Measurements from ENCODE around the gene PIGB.
A peak's percentile ranks its signal among the peaks of the same experiment; 100 is the strongest.
"Not testable (repeated sequence)": the region's sequence is repeated elsewhere in the genome, so short reads cannot be mapped to it uniquely, and the experiment has no call there.

PIGB gene

DNA sequence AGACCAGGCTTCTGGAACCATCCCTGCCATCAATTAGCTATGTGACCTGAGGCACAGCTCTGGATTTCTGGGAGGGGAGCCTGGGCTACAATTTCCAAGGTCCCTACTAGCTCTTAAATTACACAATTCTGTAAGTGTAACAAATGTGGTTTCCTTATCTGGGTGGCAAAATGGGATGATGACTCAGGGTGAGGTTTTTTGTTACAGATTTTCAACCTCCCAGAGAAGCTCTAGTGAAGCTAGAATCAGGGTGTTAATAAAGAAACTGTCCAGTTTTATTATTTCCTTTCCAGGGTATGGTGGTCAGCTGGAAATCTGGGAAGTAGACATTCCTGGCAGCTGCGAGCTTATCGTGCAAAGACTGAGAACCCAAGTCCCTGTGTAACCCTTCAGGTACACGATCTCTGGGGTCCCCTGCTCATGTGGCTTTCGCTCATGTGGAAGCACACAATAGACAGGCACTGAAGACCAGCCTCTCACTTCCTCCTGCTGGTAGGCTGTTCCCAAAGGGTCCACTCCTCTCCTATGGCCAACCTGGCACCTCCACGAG, 36.7 kb upstream of the PIGB start:
- H3K4me1 ChIP-seq (ENCODE audit: control insufficient read depth in 5 of 5, insufficient read depth in 5 of 5, low read length in 5 of 5) = peaks cover 0 to 11% (median 0%) of the 10 kb centered on the region in 5 donors
- no peak overlapping the region for H3K4me3 ChIP-seq (ENCODE audit: low read depth in 1 of 5, low read length in 5 of 5)
- H3K27me3 ChIP-seq (ENCODE audit: control insufficient read depth in 5 of 5, insufficient read depth in 4 of 5, low read length in 5 of 5) = no peaks in the 10 kb centered on the region
- no peaks in the 10 kb centered on the region for H3K9me3 ChIP-seq (ENCODE audit: control insufficient read depth in 5 of 5, low read length in 5 of 5)
- H3K36me3 ChIP-seq (ENCODE audit: control insufficient read depth in 5 of 5, insufficient read depth in 5 of 5, low read length in 5 of 5) = no peaks in the 10 kb centered on the region
- no peak overlapping the region for H3K27ac ChIP-seq (ENCODE audit: low read depth, low read length)
- H3K9ac ChIP-seq (ENCODE audit: low read length in 5 of 5) = no peak overlapping the region

DNA sequence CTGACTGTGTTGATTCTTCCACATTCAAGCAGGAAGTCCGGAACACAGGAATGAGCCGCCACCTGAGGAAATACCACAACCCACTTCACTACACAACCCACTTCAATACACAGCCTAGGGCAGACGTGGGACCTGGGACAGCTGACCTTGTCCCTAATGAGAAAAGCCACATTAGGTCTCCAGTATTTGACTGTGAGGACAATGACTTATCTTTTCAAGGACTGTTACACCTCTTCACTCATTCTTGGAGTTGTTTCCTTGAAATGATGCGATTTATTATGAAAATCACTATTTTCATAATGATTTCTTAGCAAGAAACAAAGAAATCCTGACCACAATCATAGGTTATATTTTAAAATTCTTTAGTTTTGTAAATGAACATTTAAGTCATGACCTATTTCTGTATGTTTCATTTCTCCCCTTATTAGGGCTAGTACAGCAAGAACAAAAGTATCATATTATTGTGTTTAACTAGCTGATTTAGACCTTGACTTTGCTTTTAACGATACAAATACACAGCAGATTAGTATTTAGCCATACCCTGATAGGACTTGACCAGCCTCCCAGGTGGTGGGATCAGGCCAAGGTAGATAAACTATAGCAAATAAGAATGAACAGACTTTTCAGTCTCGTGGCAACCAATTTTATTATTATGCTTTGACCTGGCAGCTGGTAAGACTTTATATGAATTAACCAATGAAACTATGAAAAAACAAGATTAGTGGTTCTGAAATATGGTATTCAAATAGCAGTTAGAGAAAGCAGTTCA, 35.5 kb upstream of the PIGB start:
- H3K4me1 ChIP-seq (ENCODE audit: control insufficient read depth in 5 of 5, insufficient read depth in 5 of 5, low read length in 5 of 5) = peaks cover 0 to 6% (median 0%) of the 10 kb centered on the region in 5 donors
- no peak overlapping the region for H3K27ac ChIP-seq (ENCODE audit: low read depth, low read length)
- no peaks in the 10 kb centered on the region for H3K9me3 ChIP-seq (ENCODE audit: control insufficient read depth in 5 of 5, low read length in 5 of 5)
- no peaks in the 10 kb centered on the region for H3K27me3 ChIP-seq (ENCODE audit: control insufficient read depth in 5 of 5, insufficient read depth in 4 of 5, low read length in 5 of 5)
- H3K9ac ChIP-seq (ENCODE audit: low read length in 5 of 5) = no peak overlapping the region
- H3K4me3 ChIP-seq (ENCODE audit: low read depth in 1 of 5, low read length in 5 of 5) = no peak overlapping the region
- no peaks in the 10 kb centered on the region for H3K36me3 ChIP-seq (ENCODE audit: control insufficient read depth in 5 of 5, insufficient read depth in 5 of 5, low read length in 5 of 5)

DNA sequence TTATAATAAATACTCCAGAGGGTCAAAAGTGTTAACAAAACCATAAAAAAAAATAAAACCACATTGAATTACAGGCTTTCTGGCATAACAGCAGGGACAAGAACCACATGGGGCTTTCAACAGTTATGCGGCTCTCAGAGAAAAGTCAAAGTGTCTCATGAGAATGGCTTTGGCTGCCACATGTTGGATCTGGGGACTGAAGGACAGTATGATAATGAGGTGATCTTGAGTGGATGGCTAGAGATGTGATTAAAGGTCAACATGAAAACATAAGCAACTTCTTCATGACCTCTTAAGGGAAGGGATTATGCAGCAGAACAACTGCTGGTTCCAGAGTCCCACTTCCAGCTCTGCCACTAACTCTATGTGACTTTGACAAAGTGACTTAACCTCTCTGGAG, 34.6 kb upstream of the PIGB start:
- peaks cover 0 to 14% (median 7%) of the 10 kb centered on the region in 5 donors for H3K4me1 ChIP-seq (ENCODE audit: control insufficient read depth in 5 of 5, insufficient read depth in 5 of 5, low read length in 5 of 5)
- no peak overlapping the region for H3K4me3 ChIP-seq (ENCODE audit: low read depth in 1 of 5, low read length in 5 of 5)
- no peaks in the 10 kb centered on the region for H3K9me3 ChIP-seq (ENCODE audit: control insufficient read depth in 5 of 5, low read length in 5 of 5)
- H3K36me3 ChIP-seq (ENCODE audit: control insufficient read depth in 5 of 5, insufficient read depth in 5 of 5, low read length in 5 of 5) = no peaks in the 10 kb centered on the region
- no peak overlapping the region for H3K9ac ChIP-seq (ENCODE audit: low read length in 5 of 5)
- no peak overlapping the region for H3K27ac ChIP-seq (ENCODE audit: low read depth, low read length)
- no peaks in the 10 kb centered on the region for H3K27me3 ChIP-seq (ENCODE audit: control insufficient read depth in 5 of 5, insufficient read depth in 4 of 5, low read length in 5 of 5)

DNA sequence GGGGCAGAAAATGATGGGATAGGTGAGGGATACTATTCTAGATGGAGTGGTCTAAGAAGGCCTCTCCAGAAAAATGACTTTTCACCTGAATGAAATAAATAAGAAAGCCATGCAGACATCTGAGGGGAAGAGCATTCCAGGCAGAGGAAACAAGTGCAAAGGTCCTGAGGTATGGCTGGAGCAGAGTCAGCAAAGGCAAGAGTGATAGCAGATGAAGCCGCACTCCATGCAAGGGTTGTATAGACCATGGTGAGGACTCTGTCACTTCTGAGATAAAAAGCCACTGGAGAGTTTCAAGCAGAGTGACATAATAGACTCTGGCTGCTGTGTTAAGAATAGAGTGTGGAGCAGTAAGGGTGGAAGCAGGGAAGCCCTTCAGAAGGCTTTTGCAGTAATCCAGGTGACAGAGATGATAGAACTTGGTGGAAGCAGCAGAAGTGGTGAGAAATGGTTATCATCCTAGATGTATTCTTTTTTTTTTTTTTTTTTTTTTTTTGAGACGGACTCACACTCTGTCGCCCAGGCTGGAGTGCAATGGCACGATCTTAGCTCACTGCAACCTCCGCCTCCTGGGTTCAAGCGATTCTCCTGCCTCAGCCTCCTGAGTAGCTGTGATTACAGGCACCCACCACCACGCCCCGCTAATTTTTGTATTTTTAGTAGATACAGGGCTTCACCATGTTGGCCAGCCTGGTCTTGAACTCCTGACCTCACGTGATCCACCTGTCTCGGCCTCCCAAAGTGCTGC, 32.4 kb upstream of the PIGB start:
- H3K27me3 ChIP-seq (ENCODE audit: control insufficient read depth in 5 of 5, insufficient read depth in 4 of 5, low read length in 5 of 5) = not testable (repeated sequence)
- H3K4me1 ChIP-seq (ENCODE audit: control insufficient read depth in 5 of 5, insufficient read depth in 5 of 5, low read length in 5 of 5) = peaks cover 2 to 19% (median 10%) of the 10 kb centered on the region in 5 donors

DNA sequence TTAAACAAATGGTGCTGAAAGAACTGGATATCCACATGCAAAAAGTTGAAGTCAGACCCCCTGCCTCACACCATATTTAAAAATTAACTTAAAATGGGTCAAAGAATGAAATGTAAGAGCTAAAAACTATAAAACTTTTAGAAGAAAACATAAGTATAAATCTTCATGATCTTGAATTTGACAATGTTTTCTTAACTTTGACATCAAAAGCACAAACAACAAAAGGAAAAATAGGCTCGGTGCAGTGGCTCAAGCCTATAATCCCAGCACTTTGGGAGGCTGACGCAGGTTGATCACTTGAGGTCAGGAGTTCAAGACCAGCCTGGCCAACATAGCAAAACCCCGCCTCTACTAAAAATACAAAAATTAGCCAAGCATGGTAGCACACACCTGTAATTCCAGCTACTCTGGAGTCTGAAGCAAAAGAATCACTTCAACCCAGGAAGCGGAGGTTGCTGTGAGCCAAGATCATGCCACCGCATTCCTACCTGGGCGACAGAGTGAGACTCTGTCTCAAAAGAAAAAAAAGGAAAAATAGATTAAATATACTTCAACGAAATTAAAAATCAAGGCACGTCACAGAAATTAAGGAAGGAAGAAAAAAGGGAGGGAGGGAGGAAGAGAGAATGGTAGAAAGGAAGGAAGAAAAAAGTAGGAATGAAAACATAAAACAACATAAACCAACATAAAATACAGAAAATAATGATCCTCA, 30.9 kb upstream of the PIGB start:
- H3K4me1 ChIP-seq (ENCODE audit: control insufficient read depth in 5 of 5, insufficient read depth in 5 of 5, low read length in 5 of 5) = peaks cover 2 to 13% (median 10%) of the 10 kb centered on the region in 5 donors
- no peak overlapping the region for H3K9ac ChIP-seq (ENCODE audit: low read length in 5 of 5)
- H3K9me3 ChIP-seq (ENCODE audit: control insufficient read depth in 5 of 5, low read length in 5 of 5) = no peaks in the 10 kb centered on the region
- no peak overlapping the region for H3K27ac ChIP-seq (ENCODE audit: low read depth, low read length)
- peak overlapping the region in 3 of 5 donors; percentile 88 to 94 (median 88) for H3K4me3 ChIP-seq (ENCODE audit: low read depth in 1 of 5, low read length in 5 of 5)
- no peaks in the 10 kb centered on the region for H3K27me3 ChIP-seq (ENCODE audit: control insufficient read depth in 5 of 5, insufficient read depth in 4 of 5, low read length in 5 of 5)
- no peaks in the 10 kb centered on the region for H3K36me3 ChIP-seq (ENCODE audit: control insufficient read depth in 5 of 5, insufficient read depth in 5 of 5, low read length in 5 of 5)

More for the DNA sequence above, 32.4 kb upstream of the PIGB start:
- not testable (repeated sequence) for H3K9me3 ChIP-seq (ENCODE audit: control insufficient read depth in 5 of 5, low read length in 5 of 5); H3K27ac ChIP-seq (ENCODE audit: low read depth, low read length); H3K36me3 ChIP-seq (ENCODE audit: control insufficient read depth in 5 of 5, insufficient read depth in 5 of 5, low read length in 5 of 5); H3K4me3 ChIP-seq (ENCODE audit: low read depth in 1 of 5, low read length in 5 of 5); H3K9ac ChIP-seq (ENCODE audit: low read length in 5 of 5)

DNA sequence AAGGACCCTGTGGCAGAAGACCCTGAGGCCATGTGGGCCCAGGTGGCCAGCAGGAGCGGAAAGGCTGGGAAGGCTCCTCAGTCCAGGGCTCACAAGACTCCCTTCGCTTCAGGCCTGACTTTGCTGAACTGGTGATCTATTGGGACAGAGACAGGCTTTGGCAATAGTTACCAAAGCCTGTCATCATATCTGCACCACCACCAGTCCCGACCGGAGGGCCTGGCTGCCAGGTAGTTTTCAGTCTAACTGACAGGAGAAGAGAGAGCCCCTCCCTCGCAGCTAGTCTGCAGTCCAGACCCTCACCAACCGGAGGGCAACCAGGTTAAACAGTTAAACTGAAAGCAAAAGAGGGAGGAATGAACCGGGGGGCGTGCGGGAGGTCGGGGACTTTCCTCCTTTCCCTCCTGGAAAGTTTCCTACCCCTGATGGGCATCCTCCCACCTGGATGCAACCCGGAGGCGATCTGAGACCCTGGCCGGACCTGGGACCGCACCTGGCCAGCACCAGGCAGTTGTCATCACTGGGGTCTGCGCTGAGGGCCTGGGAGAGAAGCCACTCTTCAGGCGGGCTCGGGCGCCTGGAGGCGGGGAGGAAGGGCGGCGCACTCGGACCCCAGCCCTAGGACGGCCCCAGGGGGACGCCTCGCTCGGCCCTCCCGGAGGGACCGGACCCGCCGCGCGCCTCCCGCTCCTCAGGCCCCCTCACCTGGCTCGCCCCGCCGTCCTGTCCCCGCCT, 29.8 kb upstream of the PIGB start:
- Histone ChIP-seq H3K36me3 (ENCODE audit: control insufficient read depth in 5 of 5, insufficient read depth in 5 of 5, low read length in 5 of 5) (no peaks in the 10 kb centered on the region), H3K27ac (ENCODE audit: low read depth, low read length) (peak overlapping the region; percentile 80), H3K9me3 (ENCODE audit: control insufficient read depth in 5 of 5, low read length in 5 of 5) (no peaks in the 10 kb centered on the region), H3K4me1 (ENCODE audit: control insufficient read depth in 5 of 5, insufficient read depth in 5 of 5, low read length in 5 of 5) (peaks cover 2 to 13% (median 10%) of the 10 kb centered on the region in 5 donors), H3K4me3 (ENCODE audit: low read depth in 1 of 5, low read length in 5 of 5) (peak overlapping the region; percentile 76 to 94 (median 88)), H3K27me3 (ENCODE audit: control insufficient read depth in 5 of 5, insufficient read depth in 4 of 5, low read length in 5 of 5) (no peaks in the 10 kb centered on the region), H3K9ac (ENCODE audit: low read length in 5 of 5) (peak overlapping the region; percentile 73 to 98 (median 94))

DNA sequence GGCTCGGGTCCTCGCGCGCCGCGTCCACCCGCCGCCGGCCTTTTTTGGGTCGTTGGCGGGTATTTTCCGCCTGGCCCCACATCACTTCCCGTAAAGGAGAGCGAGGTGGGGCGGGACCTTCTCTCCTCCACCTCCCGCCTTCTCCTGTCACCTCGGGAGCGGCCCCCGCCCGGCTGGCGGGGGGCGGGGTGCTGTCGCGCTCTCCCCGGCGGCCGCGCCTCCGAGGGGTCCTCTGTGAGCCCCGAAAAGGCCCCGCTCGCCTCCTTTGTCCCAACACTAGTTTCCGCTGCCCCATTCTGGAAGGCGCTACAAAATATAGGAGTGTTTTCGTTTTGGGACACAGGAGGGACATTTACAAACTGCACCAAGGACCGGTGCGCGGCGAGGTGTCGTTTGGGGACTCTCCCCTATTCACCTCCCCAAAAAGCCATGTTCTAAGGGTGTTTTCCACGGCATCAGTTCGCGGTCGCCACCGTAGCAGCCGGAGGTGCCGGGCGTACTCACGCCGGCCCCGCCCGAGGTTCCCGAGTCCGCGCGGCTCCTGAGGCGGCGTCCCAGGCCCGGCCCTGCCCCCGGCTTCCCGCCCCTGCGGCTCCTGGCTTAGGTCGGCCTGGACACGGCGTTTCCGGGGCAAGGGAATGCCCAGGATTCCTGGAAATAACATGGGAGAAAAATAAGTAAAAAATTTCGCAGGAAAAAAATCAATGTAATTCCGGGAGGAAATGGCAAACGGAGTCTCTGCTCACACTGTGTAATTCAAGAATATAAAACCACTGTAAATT, 29.1 kb upstream of the PIGB start, which contains the start of gene RAB27A:
Gene RAB27A, minus strand, starts transcription at position 68 of the 782 bp plus-strand sequence. CDS start 54,879 bp downstream, outside the sequence.
- Histone ChIP-seq H3K4me1 (ENCODE audit: control insufficient read depth in 5 of 5, insufficient read depth in 5 of 5, low read length in 5 of 5) (peaks cover 2 to 13% (median 10%) of the 10 kb centered on the region in 5 donors), H3K27me3 (ENCODE audit: control insufficient read depth in 5 of 5, insufficient read depth in 4 of 5, low read length in 5 of 5) (no peaks in the 10 kb centered on the region), H3K27ac (ENCODE audit: low read depth, low read length) (peak within 1 kb of the TSS; percentile 80), H3K9me3 (ENCODE audit: control insufficient read depth in 5 of 5, low read length in 5 of 5) (no peaks in the 10 kb centered on the region), H3K36me3 (ENCODE audit: control insufficient read depth in 5 of 5, insufficient read depth in 5 of 5, low read length in 5 of 5) (no peaks in the 10 kb centered on the region), H3K9ac (ENCODE audit: low read length in 5 of 5) (peak within 1 kb of the TSS; percentile 90 to 98 (median 94)), H3K4me3 (ENCODE audit: low read depth in 1 of 5, low read length in 5 of 5) (peak within 1 kb of the TSS; percentile 88 to 94 (median 89))

DNA sequence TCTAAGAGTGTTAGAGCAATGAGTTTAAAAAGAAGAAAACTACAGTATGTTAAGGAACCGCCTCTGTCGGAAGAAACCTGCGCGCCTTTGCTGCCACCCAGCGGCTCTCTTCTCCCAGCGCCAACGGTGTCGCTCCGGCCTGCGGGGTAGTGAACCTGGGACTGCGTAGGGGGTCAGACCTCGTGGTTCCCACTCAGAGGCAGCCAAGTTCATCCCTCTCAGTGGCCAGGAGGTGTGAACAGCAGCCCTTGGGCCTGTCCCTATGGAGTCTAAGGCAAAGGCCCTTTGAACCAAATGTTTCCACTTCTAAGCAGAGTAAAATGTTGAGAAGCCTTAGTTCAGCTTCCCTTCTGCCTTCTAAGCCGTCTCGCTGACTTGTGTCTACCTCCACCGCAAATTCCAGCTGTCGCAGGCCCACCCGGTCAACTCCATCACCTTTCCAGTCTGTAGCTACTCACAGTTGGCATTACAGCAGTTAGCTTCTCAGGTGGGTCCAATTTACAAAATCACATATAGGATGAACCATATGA, 28.4 kb upstream of the PIGB start:
- Histone ChIP-seq H3K4me1 (ENCODE audit: control insufficient read depth in 5 of 5, insufficient read depth in 5 of 5, low read length in 5 of 5) (peaks cover 2 to 13% (median 10%) of the 10 kb centered on the region in 5 donors), H3K9ac (ENCODE audit: low read length in 5 of 5) (peak overlapping the region; percentile 77 to 98 (median 94)), H3K27me3 (ENCODE audit: control insufficient read depth in 5 of 5, insufficient read depth in 4 of 5, low read length in 5 of 5) (no peaks in the 10 kb centered on the region), H3K4me3 (ENCODE audit: low read depth in 1 of 5, low read length in 5 of 5) (peak overlapping the region; percentile 48 to 94 (median 88)), H3K27ac (ENCODE audit: low read depth, low read length) (peak overlapping the region; percentile 80), H3K36me3 (ENCODE audit: control insufficient read depth in 5 of 5, insufficient read depth in 5 of 5, low read length in 5 of 5) (no peaks in the 10 kb centered on the region), H3K9me3 (ENCODE audit: control insufficient read depth in 5 of 5, low read length in 5 of 5) (no peaks in the 10 kb centered on the region)

All from subcutaneous abdominal adipose tissue (tissue), 5 donors.